ENCODE data around the gene CDC14A.

Gene CDC14A

DNA sequence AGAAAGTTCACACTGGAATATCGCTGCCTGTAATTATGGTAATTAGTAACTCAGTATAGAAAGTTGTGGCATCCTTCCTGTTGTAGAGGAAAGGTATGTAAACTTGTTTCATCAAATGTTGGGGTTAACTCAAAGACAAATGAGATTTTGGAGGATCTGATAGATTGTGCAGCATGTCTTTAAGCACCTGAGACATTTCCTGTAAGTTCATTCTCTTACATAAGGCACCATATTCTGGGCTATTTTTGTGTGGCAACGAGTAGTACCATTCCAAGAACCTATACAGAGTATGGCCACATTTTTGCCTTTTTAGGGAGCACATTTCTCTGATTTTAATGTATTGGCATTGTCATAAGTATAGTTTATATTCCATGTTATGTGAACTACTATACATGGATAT, 88.8 kb downstream of the CDC14A start:
- TF ChIP-seq, protein P1, sequence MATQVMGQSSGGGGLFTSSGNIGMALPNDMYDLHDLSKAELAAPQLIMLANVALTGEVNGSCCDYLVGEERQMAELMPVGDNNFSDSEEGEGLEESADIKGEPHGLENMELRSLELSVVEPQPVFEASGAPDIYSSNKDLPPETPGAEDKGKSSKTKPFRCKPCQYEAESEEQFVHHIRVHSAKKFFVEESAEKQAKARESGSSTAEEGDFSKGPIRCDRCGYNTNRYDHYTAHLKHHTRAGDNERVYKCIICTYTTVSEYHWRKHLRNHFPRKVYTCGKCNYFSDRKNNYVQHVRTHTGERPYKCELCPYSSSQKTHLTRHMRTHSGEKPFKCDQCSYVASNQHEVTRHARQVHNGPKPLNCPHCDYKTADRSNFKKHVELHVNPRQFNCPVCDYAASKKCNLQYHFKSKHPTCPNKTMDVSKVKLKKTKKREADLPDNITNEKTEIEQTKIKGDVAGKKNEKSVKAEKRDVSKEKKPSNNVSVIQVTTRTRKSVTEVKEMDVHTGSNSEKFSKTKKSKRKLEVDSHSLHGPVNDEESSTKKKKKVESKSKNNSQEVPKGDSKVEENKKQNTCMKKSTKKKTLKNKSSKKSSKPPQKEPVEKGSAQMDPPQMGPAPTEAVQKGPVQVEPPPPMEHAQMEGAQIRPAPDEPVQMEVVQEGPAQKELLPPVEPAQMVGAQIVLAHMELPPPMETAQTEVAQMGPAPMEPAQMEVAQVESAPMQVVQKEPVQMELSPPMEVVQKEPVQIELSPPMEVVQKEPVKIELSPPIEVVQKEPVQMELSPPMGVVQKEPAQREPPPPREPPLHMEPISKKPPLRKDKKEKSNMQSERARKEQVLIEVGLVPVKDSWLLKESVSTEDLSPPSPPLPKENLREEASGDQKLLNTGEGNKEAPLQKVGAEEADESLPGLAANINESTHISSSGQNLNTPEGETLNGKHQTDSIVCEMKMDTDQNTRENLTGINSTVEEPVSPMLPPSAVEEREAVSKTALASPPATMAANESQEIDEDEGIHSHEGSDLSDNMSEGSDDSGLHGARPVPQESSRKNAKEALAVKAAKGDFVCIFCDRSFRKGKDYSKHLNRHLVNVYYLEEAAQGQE (IDR thresholded peaks at IDR 0.05; ENCODE audit: low read depth) = no peak
- no peak for TF ChIP-seq EP300 (IDR thresholded peaks at IDR 0.05; ENCODE audit: borderline replicate concordance)
- no peak for TF ChIP-seq ZBTB7A (IDR thresholded peaks at IDR 0.05; ENCODE audit: low read depth)
- TF ChIP-seq TEAD4 (IDR thresholded peaks at IDR 0.05) = no peak
- TF ChIP-seq CEBPB (IDR thresholded peaks at IDR 0.05) = no peak
- TF ChIP-seq, protein P2, sequence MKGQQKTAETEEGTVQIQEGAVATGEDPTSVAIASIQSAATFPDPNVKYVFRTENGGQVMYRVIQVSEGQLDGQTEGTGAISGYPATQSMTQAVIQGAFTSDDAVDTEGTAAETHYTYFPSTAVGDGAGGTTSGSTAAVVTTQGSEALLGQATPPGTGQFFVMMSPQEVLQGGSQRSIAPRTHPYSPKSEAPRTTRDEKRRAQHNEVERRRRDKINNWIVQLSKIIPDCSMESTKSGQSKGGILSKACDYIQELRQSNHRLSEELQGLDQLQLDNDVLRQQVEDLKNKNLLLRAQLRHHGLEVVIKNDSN (IDR thresholded peaks at IDR 0.05) = no peak
- no peak for TF ChIP-seq FOXM1 (IDR thresholded peaks at IDR 0.05; ENCODE audit: borderline replicate concordance, low read depth)
- no peak for TF ChIP-seq YY1 (IDR thresholded peaks at IDR 0.05; ENCODE audit: low read depth)
- TF ChIP-seq, protein P3, sequence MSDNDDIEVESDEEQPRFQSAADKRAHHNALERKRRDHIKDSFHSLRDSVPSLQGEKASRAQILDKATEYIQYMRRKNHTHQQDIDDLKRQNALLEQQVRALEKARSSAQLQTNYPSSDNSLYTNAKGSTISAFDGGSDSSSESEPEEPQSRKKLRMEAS (IDR thresholded peaks at IDR 0.05) = no peak
- TF ChIP-seq NFIC (IDR thresholded peaks at IDR 0.05) = no peak
- no peak for TF ChIP-seq CREB1 (IDR thresholded peaks at IDR 0.05; ENCODE audit: low read depth)
- no peak for TF ChIP-seq RAD21 (IDR thresholded peaks at IDR 0.05; ENCODE audit: low read depth)
- TF ChIP-seq EGR1 (IDR thresholded peaks at IDR 0.05) = no peak
- TF ChIP-seq TCF12 (IDR thresholded peaks at IDR 0.05; ENCODE audit: low read depth) = no peak
- TF ChIP-seq TAF1 (IDR thresholded peaks at IDR 0.05; ENCODE audit: low read depth) = no peak

- TF ChIP-seq TEAD4 (IDR thresholded peaks at IDR 0.05) = no peak
- TF ChIP-seq EGR1 (IDR thresholded peaks at IDR 0.05) = no peak
- no peak for TF ChIP-seq NFIC (IDR thresholded peaks at IDR 0.05)
- no peak for TF ChIP-seq CREB1 (IDR thresholded peaks at IDR 0.05; ENCODE audit: low read depth)
- TF ChIP-seq, protein P1 (IDR thresholded peaks at IDR 0.05; ENCODE audit: low read depth) = no peak
- TF ChIP-seq, protein P2 (IDR thresholded peaks at IDR 0.05) = no peak
- no peak for TF ChIP-seq EP300 (IDR thresholded peaks at IDR 0.05; ENCODE audit: borderline replicate concordance)
- no peak for TF ChIP-seq TCF12 (IDR thresholded peaks at IDR 0.05; ENCODE audit: low read depth)
- no peak for TF ChIP-seq RAD21 (IDR thresholded peaks at IDR 0.05; ENCODE audit: low read depth)
- TF ChIP-seq, protein P3 (IDR thresholded peaks at IDR 0.05) = no peak
- no peak for TF ChIP-seq YY1 (IDR thresholded peaks at IDR 0.05; ENCODE audit: low read depth)
- TF ChIP-seq FOXM1 (IDR thresholded peaks at IDR 0.05; ENCODE audit: borderline replicate concordance, low read depth) = no peak
- no peak for TF ChIP-seq CEBPB (IDR thresholded peaks at IDR 0.05)
- no peak for TF ChIP-seq ZBTB7A (IDR thresholded peaks at IDR 0.05; ENCODE audit: low read depth)
- TF ChIP-seq TAF1 (IDR thresholded peaks at IDR 0.05; ENCODE audit: low read depth) = no peak
Observed at GRCh38 chr1:100441651-100442050, 89.3 kb downstream of the CDC14A start.

DNA sequence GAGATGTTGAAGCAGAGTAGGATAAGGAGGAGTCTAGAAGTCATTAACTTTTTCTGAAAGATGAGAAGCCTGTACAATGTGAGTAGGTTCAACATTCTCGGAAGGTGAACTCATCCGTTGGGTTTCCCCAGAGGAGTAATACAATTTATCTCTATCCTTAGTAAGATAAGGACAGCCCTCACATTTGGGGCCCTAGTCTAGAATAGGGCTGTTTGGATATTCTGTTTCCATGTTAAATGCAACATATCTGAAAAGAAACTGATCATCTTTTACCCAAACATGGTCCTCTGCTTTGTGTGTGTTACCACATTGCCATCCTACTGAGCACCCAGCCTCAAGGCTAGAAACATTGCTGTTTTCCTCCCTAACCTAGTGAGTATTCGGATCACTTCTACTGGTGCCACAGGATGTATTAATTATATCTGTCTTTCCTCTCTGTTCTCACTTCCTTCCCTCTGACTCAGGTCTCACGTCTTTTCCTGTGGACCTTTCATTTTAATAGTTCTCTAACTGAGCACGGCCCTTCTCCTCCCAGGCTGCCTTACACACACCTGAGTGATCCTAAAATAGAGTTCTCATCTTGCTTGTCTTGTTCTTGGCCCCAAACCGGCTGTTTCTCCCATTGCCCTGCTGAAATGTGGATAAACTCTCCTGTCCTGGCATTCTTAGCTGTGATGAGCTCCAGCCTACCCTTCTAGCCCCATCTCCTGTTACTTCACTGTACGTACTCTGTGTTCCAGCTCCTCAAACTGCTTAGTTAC, 91.7 kb downstream of the CDC14A start:
- TF ChIP-seq NFIC (IDR thresholded peaks at IDR 0.05) (no peak), RAD21 (IDR thresholded peaks at IDR 0.05; ENCODE audit: low read depth) (no peak), TEAD4 (IDR thresholded peaks at IDR 0.05) (no peak), EP300 (IDR thresholded peaks at IDR 0.05; ENCODE audit: borderline replicate concordance) (no peak), TAF1 (IDR thresholded peaks at IDR 0.05; ENCODE audit: low read depth) (no peak), YY1 (IDR thresholded peaks at IDR 0.05; ENCODE audit: low read depth) (no peak)
- TF ChIP-seq, protein P1 (IDR thresholded peaks at IDR 0.05; ENCODE audit: low read depth) = no peak
- TF ChIP-seq, protein P2 (IDR thresholded peaks at IDR 0.05) = no peak
- TF ChIP-seq, protein P3 (IDR thresholded peaks at IDR 0.05) = no peak
